ENCODE data around the gene ITGAL. TPM values are rescaled to one million over a fixed set of nuclear protein-coding genes. Genes with fewer than 3 reads are reported as not detected.

ITGAL gene
- total and polyA plus RNA-seq, 2 of the 8 experiments (the other 6 are each of a cell fraction or from before 2014, with no cell fraction given), result not detected

GRCh38 chr16:30470632-30470995 is 1.9 kb upstream of the ITGAL start:
- Histone ChIP-seq H3K79me1 (ENCODE audit: low read depth, low read length) (no peaks in the 10 kb centered on the region), H3K27ac (ENCODE audit: low read depth, low read length) (no peak overlapping the region), H3K56ac (replicated peaks; ENCODE audit: insufficient read length, low read depth, low read length) (no peak overlapping the region), H3K9ac (replicated peaks in 1 of 4; ENCODE audit: extremely low read depth in 1 of 4, low read depth in 3 of 4, low read length in 3 of 4) (no peak overlapping the region), H3K18ac (ENCODE audit: extremely low read depth, low read length) (no peak overlapping the region), H3K36me3 (ENCODE audit: control insufficient read depth in 2 of 4, insufficient read depth in 4 of 4, low read length in 3 of 4) (no peaks in the 10 kb centered on the region), H3K9me3 (ENCODE audit: insufficient read depth in 2 of 2, low read depth in 1 of 2, low read length in 1 of 2) (no peaks in the 10 kb centered on the region), H2BK15ac (ENCODE audit: low read length) (no peak overlapping the region), H2AFZ (ENCODE audit: low read length) (no peak overlapping the region), H2BK20ac (ENCODE audit: low read length) (no peak overlapping the region), H2BK12ac (ENCODE audit: low read depth, low read length) (no peak overlapping the region), H3K4me1 (replicated peaks in 1 of 4; ENCODE audit: control insufficient read depth in 3 of 4, insufficient read depth in 4 of 4, low read length in 3 of 4) (peaks cover 0 to 3% (median 0%) of the 10 kb centered on the region in 4 experiments; a peak in 1 of 7 replicates), H2BK5ac (ENCODE audit: low read depth, low read length) (no peak overlapping the region), H3K23ac (ENCODE audit: insufficient read length) (no peak overlapping the region), H4K20me1 (replicated peaks in 1 of 2; ENCODE audit: control insufficient read depth in 1 of 2, insufficient read depth in 2 of 2, low read length in 2 of 2) (no peaks in the 10 kb centered on the region), H3K4me2 (ENCODE audit: insufficient read depth in 1 of 2, low read depth in 2 of 2, low read length in 2 of 2) (no peak overlapping the region), H2BK120ac (replicated peaks; ENCODE audit: low read depth, low read length) (no peak overlapping the region), H3K79me2 (ENCODE audit: control insufficient read depth in 1 of 2, insufficient read depth in 2 of 2, low read length in 2 of 2) (no peaks in the 10 kb centered on the region), H3K14ac (ENCODE audit: insufficient read length) (no peak overlapping the region), H3K4me3 (ENCODE audit: extremely low read depth in 1 of 4, insufficient read depth in 2 of 4, low read depth in 3 of 4, low read length in 4 of 4) (no peak overlapping the region), H2AK5ac (ENCODE audit: low read depth, low read length) (no peak overlapping the region), H4K5ac (ENCODE audit: insufficient read length, low read depth, low read length) (no peak overlapping the region), H4K8ac (ENCODE audit: extremely low read depth, insufficient read depth, low read length) (no peak overlapping the region), H3K23me2 (ENCODE audit: low read depth, low read length) (no peaks in the 10 kb centered on the region), H4K91ac (replicated peaks; ENCODE audit: insufficient read length, low read length) (no peak overlapping the region), H3K27me3 (replicated peaks in 1 of 4; ENCODE audit: control insufficient read depth in 3 of 4, extremely low read depth in 1 of 4, insufficient read depth in 3 of 4, low read length in 3 of 4) (peaks cover 0 to 2% (median 0%) of the 10 kb centered on the region in 4 experiments; a peak in 1 of 7 replicates), H3K4ac (replicated peaks; ENCODE audit: insufficient read length, low read depth, low read length) (no peak overlapping the region)
- no peak for DNase-seq (ENCODE audit: low read depth in 1 of 2, low spot score in 2 of 2)
- 80% methylated on average over 8 of the region's 8 CpGs; no CpG with 5 or more reads in 1 of the 2 experiments for WGBS, 2 experiments (ENCODE audit: extremely low coverage in 1 of 2, insufficient coverage in 1 of 2, insufficient read length in 1 of 2, insufficient replicate concordance in 2 of 2, low coverage in 1 of 2, low lambda C conversion rate in 2 of 2, missing lambda C conversion rate in 1 of 2)
- FAIRE-seq, result no peak
- CTCF ChIA-PET (ENCODE audit: partially characterized antibody), result interaction anchor here (0.9 to 1.2 kb wide), 2 partner anchors 12 to 21 kb away, joined by 3 to 4 read pairs; no protein-coding TSS in a partner anchor
- TF ChIP-seq, protein P1, sequence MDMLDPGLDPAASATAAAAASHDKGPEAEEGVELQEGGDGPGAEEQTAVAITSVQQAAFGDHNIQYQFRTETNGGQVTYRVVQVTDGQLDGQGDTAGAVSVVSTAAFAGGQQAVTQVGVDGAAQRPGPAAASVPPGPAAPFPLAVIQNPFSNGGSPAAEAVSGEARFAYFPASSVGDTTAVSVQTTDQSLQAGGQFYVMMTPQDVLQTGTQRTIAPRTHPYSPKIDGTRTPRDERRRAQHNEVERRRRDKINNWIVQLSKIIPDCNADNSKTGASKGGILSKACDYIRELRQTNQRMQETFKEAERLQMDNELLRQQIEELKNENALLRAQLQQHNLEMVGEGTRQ (IDR thresholded peaks at IDR 0.05; ENCODE audit: low read length), result no peak
- POLR2A ChIA-PET (ENCODE audit: partially characterized antibody), result interaction anchor here (1.3 kb wide), 1 partner anchor 13 kb away, joined by 3 read pairs; no protein-coding TSS in a partner anchor
